Lung (tissue), 12 donors: ENCODE data around the gene RPGRIP1L. TPM values are rescaled to one million over a fixed set of nuclear protein-coding genes. Genes with fewer than 3 reads are reported as not detected.

ENCODE experiments used
- ATAC-seq: fragments of 200-7000 bp; cut with Tn5 transposase; one replicate; pipeline ENCODE4 v1.9.1; 2020; ENCODE audit warnings: moderate number of reproducible peaks; ENCODE audit not compliant: insufficient read depth, low FRiP score
- DNase-seq, 3 donors: peaks; one replicate each; pipeline ENCODE4 v3.0.0-alpha.2; 2013 to 2017
- H3K27ac ChIP-seq, 2 donors: one replicate each; pipeline ENCODE4 v1.5.1; 2013; ENCODE audit warnings: mild to moderate bottlenecking in 2 of 2, moderate library complexity in 2 of 2, control low read depth in 1 of 2, inconsistent platforms in 1 of 2, low read depth in 1 of 2, low read length in 1 of 2
- H3K27me3 ChIP-seq, 3 donors: one replicate each; pipeline ENCODE4 v1.5.1; 2013; ENCODE audit warnings: low read length in 2 of 3; ENCODE audit not compliant: control insufficient read depth in 3 of 3, insufficient read depth in 3 of 3
- H3K36me3 ChIP-seq, 4 donors: one replicate each; pipeline ENCODE4 v1.5.1; 2013; ENCODE audit warnings: low read length in 4 of 4, mild to moderate bottlenecking in 1 of 4, moderate library complexity in 1 of 4; ENCODE audit not compliant: control insufficient read depth in 4 of 4, insufficient read depth in 4 of 4
- H3K4me1 ChIP-seq, 5 donors: one replicate each; pipeline ENCODE4 v1.5.1; 2013; ENCODE audit warnings: low read length in 5 of 5, mild to moderate bottlenecking in 2 of 5, moderate library complexity in 1 of 5; ENCODE audit not compliant: control insufficient read depth in 5 of 5, insufficient read depth in 5 of 5
- H3K4me3 ChIP-seq: one replicate; pipeline ENCODE4 v1.5.1; 2013; ENCODE audit warnings: mild to moderate bottlenecking, control low read depth, moderate library complexity
- H3K9ac ChIP-seq, 2 donors: one replicate each; pipeline ENCODE4 v1.5.1; 2013; ENCODE audit warnings: low read length in 2 of 2, control low read depth in 1 of 2; ENCODE audit not compliant: insufficient read depth in 1 of 2
- H3K9me3 ChIP-seq, 4 donors: one replicate each; pipeline ENCODE4 v1.5.1; 2013; ENCODE audit warnings: low read length in 3 of 4, mild to moderate bottlenecking in 1 of 4, moderate library complexity in 1 of 4; ENCODE audit not compliant: control insufficient read depth in 4 of 4, insufficient read depth in 3 of 4
- CTCF ChIP-seq: IDR thresholded peaks from 2 replicates; pipeline ENCODE4 v1.5.1; 2012; ENCODE audit warnings: mild to moderate bottlenecking; ENCODE audit errors: control extremely low read depth, extremely low read depth
- WGBS, 2 donors: extraction: QIAGEN DNeasy Blood & Tissue Kit; methylation state at CpG; one replicate each; pipeline ENCODE4 v1.1.7; 2013; 5-methylcytosine and 5-hydroxymethylcytosine counted together
- polyA plus RNA-seq, 2 donors: library from polyadenylated mRNA; stranded (reverse); fragments of 200-250 nt; gene quantifications; one replicate each; pipeline ENCODE4 v1.2.1, GENCODE V29; 2013
- total RNA-seq, 2 donors: library from RNA; depleted of rRNA in 1 of 2; stranded (reverse); fragments of >200 nt in 1 of 2; gene quantifications; one replicate each; pipeline ENCODE4 v1.2.1, GENCODE V29; 2014 to 2021
- donor health status: control.
- donor health status: control.
- donor health status: Bipolar disorder and iron deficiency.
- donor health status: healthy.
- donor health status: DM: yes; HTN: yes; CAD: no.

Gene RPGRIP1L
- total and polyA plus RNA-seq, 4 donors: 2.2 to 17.9 (median 6.2) TPM

- 95 to 97% methylated on average over 2 of the region's 2 CpGs for WGBS, 2 donors
Observed at GRCh38 chr16:53680756-53681155, 22.9 kb downstream of the RPGRIP1L start.

GRCh38 chr16:53678756-53679343, 24.8 kb downstream of the RPGRIP1L start:
- ATAC-seq (no peak), DNase-seq (no peak)
- Histone ChIP-seq H3K27ac (no peak overlapping the region), H3K4me3 (no peak overlapping the region), H3K36me3 (no peaks in the 10 kb centered on the region), H3K9ac (no peak overlapping the region), H3K27me3 (no peaks in the 10 kb centered on the region), H3K4me1 (no peaks in the 10 kb centered on the region), H3K9me3 (no peaks in the 10 kb centered on the region)
- no peak for TF ChIP-seq CTCF

More at GRCh38 chr16:53680756-53681155, 22.9 kb downstream of the RPGRIP1L start:
- H3K9ac ChIP-seq: no peak overlapping the region
- H3K27ac ChIP-seq: no peak overlapping the region
- ATAC-seq (no peak), DNase-seq (no peak)
- no peak overlapping the region for H3K4me3 ChIP-seq
- TF ChIP-seq CTCF: no peak
- H3K9me3 ChIP-seq: peaks cover 0 to 2% (median 0%) of the 10 kb centered on the region in 4 donors
- no peaks in the 10 kb centered on the region for H3K4me1 ChIP-seq
- H3K27me3 ChIP-seq: no peaks in the 10 kb centered on the region
- H3K36me3 ChIP-seq: peaks cover 0 to 9% (median 4%) of the 10 kb centered on the region in 4 donors

DNA sequence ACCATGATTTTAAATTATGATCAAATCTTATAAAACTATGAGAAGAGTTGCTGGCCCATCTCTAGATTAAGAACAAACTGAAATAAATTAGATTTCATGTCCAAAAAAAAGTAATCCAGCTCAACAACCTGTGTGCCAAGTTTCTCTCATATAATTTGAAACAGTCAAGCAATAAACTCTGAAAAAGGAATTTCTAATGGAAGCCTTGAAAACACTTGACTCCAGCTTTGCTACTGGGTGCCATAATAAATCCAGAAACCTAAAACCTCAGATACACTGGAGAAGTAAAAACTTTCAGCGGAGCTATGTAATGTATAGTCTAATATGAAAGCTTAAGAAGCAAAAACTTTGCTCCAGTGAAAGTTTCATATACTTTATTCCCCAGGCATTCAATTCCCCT, 25.5 kb downstream of the RPGRIP1L start:
- Histone ChIP-seq H3K27me3 (no peaks in the 10 kb centered on the region), H3K27ac (no peak overlapping the region), H3K4me1 (no peaks in the 10 kb centered on the region), H3K4me3 (no peak overlapping the region), H3K36me3 (no peaks in the 10 kb centered on the region), H3K9ac (no peak overlapping the region), H3K9me3 (no peaks in the 10 kb centered on the region)
- WGBS, 2 donors: 100% methylated on average over 1 of the region's 1 CpG
- no peak for ATAC-seq
- DNase-seq: no peak
- no peak for TF ChIP-seq CTCF

GRCh38 chr16:53673189-53673588, 30.5 kb downstream of the RPGRIP1L start:
- peaks cover 0 to 4% (median 0%) of the 10 kb centered on the region in 4 donors for H3K36me3 ChIP-seq
- H3K27ac ChIP-seq: no peak overlapping the region
- no peaks in the 10 kb centered on the region for H3K9me3 ChIP-seq
- no peak for ATAC-seq
- H3K4me3 ChIP-seq: no peak overlapping the region
- WGBS, 2 donors: 97 to 98% methylated on average over 4 of the region's 4 CpGs
- no peaks in the 10 kb centered on the region for H3K4me1 ChIP-seq
- H3K27me3 ChIP-seq: no peaks in the 10 kb centered on the region
- H3K9ac ChIP-seq: no peak overlapping the region
- DNase-seq: no peak
- TF ChIP-seq CTCF: no peak
